Neural crest cell (in vitro differentiated cells): Measurements from ENCODE around the gene TGM2. TPM values are rescaled to one million over a fixed set of nuclear protein-coding genes. Genes with fewer than 3 reads are reported as not detected.
A peak's percentile ranks its signal among the peaks of the same experiment; 100 is the strongest.

Experiments
- DNase-seq: peaks from one replicate; pipeline ENCODE4 v3.0.0; 2021; ENCODE audit warnings: low read depth, mixed read lengths, low spot score
- H3K27ac Mint-ChIP-seq: one replicate; pipeline ENCODE4 v1.8.0; 2021; ENCODE audit warnings: mild to moderate bottlenecking, mixed read lengths; ENCODE audit not compliant: unreplicated experiment
- H3K27me3 Mint-ChIP-seq: 2 replicates; pipeline ENCODE4 v1.8.0; 2021; ENCODE audit warnings: low read depth, mild to moderate bottlenecking, mixed read lengths
- H3K36me3 Mint-ChIP-seq: 2 replicates; pipeline ENCODE4 v1.8.0; 2021; ENCODE audit warnings: low read depth, mild to moderate bottlenecking, mixed read lengths
- H3K4me1 Mint-ChIP-seq: 2 replicates; pipeline ENCODE4 v1.8.0; 2021; ENCODE audit warnings: mixed read lengths
- H3K4me3 Mint-ChIP-seq: one replicate; pipeline ENCODE4 v1.8.0; 2021; ENCODE audit warnings: mild to moderate bottlenecking, mixed read lengths
- H3K9me3 Mint-ChIP-seq: 2 replicates; pipeline ENCODE4 v1.8.0; 2021; ENCODE audit warnings: mixed read lengths
- CTCF ChIP-seq: fragments of 200-600 bp; sonication (generic); conservative IDR thresholded peaks from 2 replicates; pipeline ENCODE4 v1.5.0; 2021; ENCODE audit warnings: antibody characterized with exemption, mild to moderate bottlenecking
- total RNA-seq: library from RNA; stranded (reverse); gene quantifications from 2 replicates; pipeline ENCODE4 v1.2.1, GENCODE V29; 2021

The TGM2 gene
- total RNA-seq, 1 donor from 2014 or later = 1.4 TPM

- Mint-ChIP-seq H3K36me3 (no peaks in the 10 kb centered on the region), H3K27me3 (no peaks in the 10 kb centered on the region), H3K27ac (peak overlapping the region; percentile 92), H3K4me3 (no peak overlapping the region), H3K9me3 (no peaks in the 10 kb centered on the region), H3K4me1 (peaks cover 23% of the 10 kb centered on the region)
- no peak for DNase-seq
- no peak for TF ChIP-seq CTCF
Observed at GRCh38 chr20:38152621-38153221, 12.3 kb downstream of the TGM2 start.

- Mint-ChIP-seq H3K4me1 (peaks cover 23% of the 10 kb centered on the region), H3K27ac (peak overlapping the region; percentile 92), H3K27me3 (no peaks in the 10 kb centered on the region), H3K36me3 (no peaks in the 10 kb centered on the region), H3K9me3 (no peaks in the 10 kb centered on the region), H3K4me3 (no peak overlapping the region)
- TF ChIP-seq CTCF = no peak
- DNase-seq = no peak
Observed at GRCh38 chr20:38152175-38152620, 12.9 kb downstream of the TGM2 start.

GRCh38 chr20:38151455-38151854 lies 13.6 kb downstream of the TGM2 start:
- Mint-ChIP-seq H3K9me3 (no peaks in the 10 kb centered on the region), H3K27ac (no peak overlapping the region)
- no peak for DNase-seq

GRCh38 chr20:38150335-38151170 lies 14.5 kb downstream of the TGM2 start:
- TF ChIP-seq CTCF = no peak
- Mint-ChIP-seq H3K27ac (no peak overlapping the region), H3K36me3 (no peaks in the 10 kb centered on the region), H3K9me3 (no peaks in the 10 kb centered on the region), H3K4me1 (peaks cover 23% of the 10 kb centered on the region), H3K4me3 (no peak overlapping the region), H3K27me3 (no peaks in the 10 kb centered on the region)
- DNase-seq = no peak

More at GRCh38 chr20:38151455-38151854, 13.6 kb downstream of the TGM2 start:
- H3K36me3 Mint-ChIP-seq = no peaks in the 10 kb centered on the region
- H3K4me1 Mint-ChIP-seq = peaks cover 23% of the 10 kb centered on the region
- no peak for TF ChIP-seq CTCF
- no peak overlapping the region for H3K4me3 Mint-ChIP-seq
- no peaks in the 10 kb centered on the region for H3K27me3 Mint-ChIP-seq

GRCh38 chr20:38148328-38149102 lies 16.6 kb downstream of the TGM2 start:
- Mint-ChIP-seq H3K27ac (no peak overlapping the region), H3K27me3 (no peaks in the 10 kb centered on the region), H3K36me3 (no peaks in the 10 kb centered on the region), H3K4me3 (no peak overlapping the region), H3K9me3 (no peaks in the 10 kb centered on the region), H3K4me1 (peaks cover 29% of the 10 kb centered on the region)
- no peak for TF ChIP-seq CTCF
- DNase-seq = no peak
